ENCODE results near the gene IRF9. TPM values are rescaled to one million over a fixed set of nuclear protein-coding genes. Genes with fewer than 3 reads are reported as not detected.

The IRF9 gene
- total RNA-seq, 1 experiment from 2014 or later = 15.6 TPM

GRCh38 chr14:24215495-24216344 is 54.7 kb downstream of the IRF9 start, which contains the start of gene MDP1:
Gene MDP1, minus strand, starts transcription at chr14:24216066. Its CDS starts 111 bp downstream, at chr14:24215955.
- ChIA-PET CTCF (interaction anchor here (0.6 to 2.6 kb wide), 21 partner anchors 12 to 226 kb away, joined by 3 to 31 read pairs (median 5); partner anchors contain the start of genes CIDEB, DHRS1, IPO4 and IRF9), POLR2A (interaction anchor here (0.7 to 2.1 kb wide), 5 partner anchors 20 to 70 kb away, joined by 3 to 10 read pairs (median 7); partner anchors contain the start of genes IPO4, PSME2, RABGGTA and TINF2)
- H3K9me3 Mint-ChIP-seq = no peaks in the 10 kb centered on the region
- H3K27ac Mint-ChIP-seq = peak within 1 kb of the TSS; percentile 97
- H3K36me3 Mint-ChIP-seq = peaks cover 13% of the 10 kb centered on the region
- peak; percentile 71 for ATAC-seq
- H3K4me3 Mint-ChIP-seq = peak within 1 kb of the TSS; percentile 96
- H3K27me3 Mint-ChIP-seq (ENCODE audit: low read depth) = no peaks in the 10 kb centered on the region; the same call in 1 of the 2 replicates
- DNase-seq (ENCODE audit: low spot score) = peak; percentile 85
- peaks cover 23% of the 10 kb centered on the region for H3K4me1 Mint-ChIP-seq
- TF ChIP-seq CBFB (CRISPR knock-in tag; IDR thresholded peaks at IDR 0.05; ENCODE audit: low read depth) (no peak), ZNF317 (CRISPR knock-in tag; IDR thresholded peaks at IDR 0.05; ENCODE audit: borderline replicate concordance, low read depth) (peak; percentile 79), JUN (CRISPR knock-in tag; IDR thresholded peaks at IDR 0.05) (no peak), E2F4 (CRISPR knock-in tag; IDR thresholded peaks at IDR 0.05; ENCODE audit: borderline replicate concordance, low read depth) (no peak), ERG (CRISPR knock-in tag; IDR thresholded peaks at IDR 0.05) (peak; percentile 64; the same call in 1 of the 2 replicates), CREB1 (CRISPR knock-in tag; IDR thresholded peaks at IDR 0.05) (peak; percentile 67; the same call in 1 of the 2 replicates), ETV6 (CRISPR knock-in tag; IDR thresholded peaks at IDR 0.05) (0 out of 2 replicates have a peak, but pooled peaks have one; percentile 10), ATF2 (CRISPR knock-in tag; IDR thresholded peaks at IDR 0.05; ENCODE audit: borderline replicate concordance, low read depth) (no peak), ZNF671 (CRISPR knock-in tag; IDR thresholded peaks at IDR 0.05) (0 out of 2 replicates have a peak, but pooled peaks have one; percentile 14), FOXP1 (CRISPR knock-in tag; IDR thresholded peaks at IDR 0.05; ENCODE audit: borderline replicate concordance) (peak; percentile 88), ARID4B (CRISPR knock-in tag; IDR thresholded peaks at IDR 0.05; ENCODE audit: borderline replicate concordance) (peak; percentile 78), GABPB1 (CRISPR knock-in tag; IDR thresholded peaks at IDR 0.05) (peak; percentile 94), ZNF416 (CRISPR knock-in tag; IDR thresholded peaks at IDR 0.05) (peak; percentile 55; the same call in 1 of the 2 replicates), AR (CRISPR knock-in tag; IDR thresholded peaks at IDR 0.05) (peak; percentile 5; the same call in 1 of the 2 replicates), CDX4 (CRISPR knock-in tag; IDR thresholded peaks at IDR 0.05; ENCODE audit: borderline replicate concordance) (no peak), TEAD1 (CRISPR knock-in tag; IDR thresholded peaks at IDR 0.05) (0 out of 2 replicates have a peak, but pooled peaks have one; percentile 43), ZBTB43 (CRISPR knock-in tag; IDR thresholded peaks at IDR 0.05) (no peak), FOXK1 (CRISPR knock-in tag; IDR thresholded peaks at IDR 0.05) (peak; percentile 83), MXD4 (CRISPR knock-in tag; IDR thresholded peaks at IDR 0.05; ENCODE audit: borderline replicate concordance) (no peak), HMGXB4 (CRISPR knock-in tag; IDR thresholded peaks at IDR 0.05) (peak; percentile 79; the same call in 1 of the 2 replicates)

Data from WTC11 (cell line).